T-helper 2 cell treated with Interferon-gamma antibody and Interleukin-4, amounts not matched to agents 100 ng/mL and 5 ng/mL, for 36 hours (primary cell): ENCODE measurements around the gene ADM2. TPM values are rescaled to one million over a fixed set of nuclear protein-coding genes. Genes with fewer than 3 reads are reported as not detected.

Experiments
- intact Hi-C: fragments of 100-400 bp; cut with micrococcal nuclease; formaldehyde crosslinking; loops from one replicate; pipeline ENCODE4 v1.15.1; 2023
- total RNA-seq: library from RNA; stranded (reverse); gene quantifications from 2 replicates; pipeline ENCODE4 v1.2.3, GENCODE V29; 2022

The ADM2 gene
- total RNA-seq, 1 donor from 2014 or later: 2.5 TPM

DNA sequence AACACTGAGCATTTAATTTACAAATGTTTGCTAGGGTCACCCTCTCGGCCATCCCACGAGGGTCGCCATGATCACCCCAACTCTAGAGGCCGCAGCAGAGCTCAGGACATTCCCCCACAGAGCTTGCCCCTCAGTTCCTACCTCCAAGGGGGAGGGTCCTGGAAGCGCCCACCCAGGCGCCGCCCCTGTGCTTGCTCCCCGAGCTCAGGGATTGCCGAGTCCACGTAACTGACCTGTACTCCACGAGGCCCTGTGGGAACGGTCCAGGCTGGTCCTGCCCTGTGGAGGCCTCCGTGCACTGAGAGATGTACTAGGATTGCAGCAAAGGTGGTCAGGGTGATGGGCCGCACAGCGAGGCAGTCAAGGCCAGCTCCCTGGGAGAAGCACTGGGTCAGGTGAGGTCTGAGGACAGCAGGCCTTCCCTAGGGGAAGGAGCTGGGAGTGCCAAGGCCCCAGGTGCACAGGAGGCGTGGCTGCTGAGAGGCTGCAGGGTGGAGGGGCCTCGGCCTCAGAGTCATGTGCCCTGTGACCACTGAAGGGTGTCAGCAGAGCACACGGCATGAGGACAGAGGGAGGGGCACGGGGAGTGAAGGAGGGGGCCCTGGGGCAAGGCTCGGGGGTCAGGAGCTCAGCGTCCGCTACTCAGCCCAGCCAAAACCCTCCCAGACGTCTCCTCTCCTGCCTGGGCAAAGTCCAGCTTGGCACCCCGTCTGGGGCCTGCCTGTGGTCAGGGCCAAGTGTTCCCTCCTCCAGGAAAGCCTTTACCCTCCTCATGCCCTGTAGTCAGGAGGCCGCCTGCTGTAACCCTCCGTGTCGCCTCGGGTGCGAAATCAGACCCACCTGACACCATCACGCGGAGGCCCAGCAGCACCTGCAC, 2.9 kb downstream of the ADM2 start:
- intact Hi-C loops: no loop called here

DNA sequence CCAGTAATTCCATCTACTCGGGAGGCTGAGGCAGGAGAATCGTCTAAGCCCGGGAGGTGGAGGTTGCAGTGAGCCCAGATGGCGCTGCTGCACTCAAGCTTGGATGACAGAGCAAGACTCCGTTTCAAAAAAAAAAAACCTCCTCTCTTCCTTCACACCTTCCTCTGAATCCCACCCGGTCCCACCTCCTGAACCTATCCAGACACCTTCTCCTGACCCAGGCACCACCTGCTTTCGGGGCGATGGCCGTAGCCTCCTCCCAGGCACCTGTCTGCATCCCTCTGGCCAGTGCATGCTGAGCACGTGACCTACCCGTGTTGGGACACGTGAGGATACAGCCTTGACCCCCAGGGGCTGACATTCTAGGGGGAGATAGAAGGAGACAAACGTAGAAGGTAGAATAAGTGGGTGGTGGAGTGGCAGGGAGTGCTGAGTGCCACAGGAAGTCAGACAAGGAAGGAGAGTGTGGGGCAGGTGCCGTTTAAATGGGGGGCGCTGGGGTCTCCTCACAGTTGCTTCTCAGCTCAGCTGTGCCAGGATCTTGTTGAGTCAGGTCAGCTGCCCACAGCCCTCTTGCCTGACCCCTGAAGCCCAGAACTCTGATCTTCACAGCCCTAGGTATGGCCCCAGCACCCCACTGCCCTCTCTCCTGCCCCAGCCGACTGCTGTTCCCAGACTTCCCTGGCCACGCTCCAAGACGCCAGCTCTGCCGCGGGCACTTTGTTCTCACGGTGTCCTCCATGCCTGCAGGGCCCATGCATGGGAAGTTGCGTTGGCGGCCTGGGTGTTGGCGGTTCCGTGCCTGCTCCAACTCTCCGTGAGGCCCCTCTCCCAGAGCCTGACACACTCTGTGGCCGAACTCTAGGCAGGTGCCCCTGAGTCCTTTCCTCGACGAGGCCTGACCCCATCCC, 4.1 kb downstream of the ADM2 start:
- intact Hi-C loops: no loop called here

DNA sequence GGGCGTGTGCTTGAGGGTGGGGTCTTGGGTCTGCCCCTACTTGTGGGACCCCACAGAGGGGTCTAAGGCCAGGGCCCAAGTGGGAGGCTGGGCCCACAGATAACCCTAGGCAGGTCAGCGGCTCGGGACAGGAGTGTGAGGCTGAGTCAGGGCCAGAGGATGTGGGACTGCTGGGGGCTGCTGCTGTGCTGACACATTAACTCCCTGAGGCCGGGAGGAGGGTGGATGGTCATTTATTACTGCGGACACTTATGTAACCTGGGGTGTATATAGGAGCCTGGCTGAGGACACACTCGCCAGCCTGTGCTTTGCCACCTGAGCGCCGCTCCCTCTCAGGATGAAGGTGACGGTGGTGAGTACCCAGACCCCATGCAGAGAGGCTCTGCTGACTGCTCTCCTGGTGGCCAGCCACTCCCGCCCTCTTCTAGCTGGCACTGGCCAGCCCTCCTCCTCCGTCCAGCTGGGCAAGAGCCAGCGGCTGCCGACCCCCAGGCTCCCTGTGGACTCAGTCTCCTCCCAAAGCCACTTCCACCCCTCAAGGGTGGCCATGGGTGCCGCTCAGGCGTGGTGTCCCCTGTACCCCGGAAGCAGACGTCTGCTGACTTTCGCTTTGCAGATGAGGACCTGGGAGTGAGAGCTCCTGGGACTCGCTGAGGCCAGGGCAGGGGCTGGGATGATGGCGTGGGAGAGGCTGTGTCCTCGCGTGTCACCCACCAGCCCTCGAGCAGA, 5.4 kb downstream of the ADM2 start, which contains the start of gene MIOX:
Gene MIOX, plus strand, starts transcription at position 299 of the 729 bp plus-strand sequence. Its CDS starts 39 bp downstream, at position 338.
- intact Hi-C loops: no loop called here

DNA sequence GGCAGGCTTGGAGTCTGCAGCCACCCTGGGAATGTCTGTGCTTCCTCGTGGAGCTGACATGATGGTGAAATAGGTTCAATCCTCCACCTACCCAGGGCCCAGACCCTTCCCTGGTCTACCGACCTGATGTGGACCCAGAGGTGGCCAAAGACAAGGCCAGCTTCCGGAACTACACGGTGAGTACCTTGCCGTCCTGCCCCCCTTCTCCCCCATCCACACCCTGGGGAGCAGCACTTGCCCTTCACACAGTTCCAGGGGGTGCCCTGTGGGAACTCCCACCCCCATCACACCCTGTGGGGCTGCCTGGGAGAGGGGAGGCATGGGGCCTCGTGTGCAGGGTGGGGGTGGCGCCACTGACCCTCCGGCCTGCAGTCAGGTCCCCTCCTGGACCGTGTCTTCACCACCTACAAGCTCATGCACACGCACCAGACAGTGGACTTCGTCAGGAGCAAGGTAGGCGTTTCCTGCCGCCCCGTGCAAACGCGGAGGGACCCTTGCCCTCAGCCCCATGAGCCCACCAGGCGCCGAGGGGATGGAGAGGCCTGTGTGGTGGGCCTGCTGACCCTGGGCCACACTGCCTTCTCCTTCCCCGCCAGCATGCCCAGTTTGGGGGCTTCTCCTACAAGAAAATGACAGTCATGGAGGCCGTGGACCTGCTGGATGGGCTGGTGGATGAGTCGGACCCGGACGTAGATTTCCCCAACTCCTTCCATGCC, 6.1 kb downstream of the ADM2 start:
- intact Hi-C loops: no loop called here

DNA sequence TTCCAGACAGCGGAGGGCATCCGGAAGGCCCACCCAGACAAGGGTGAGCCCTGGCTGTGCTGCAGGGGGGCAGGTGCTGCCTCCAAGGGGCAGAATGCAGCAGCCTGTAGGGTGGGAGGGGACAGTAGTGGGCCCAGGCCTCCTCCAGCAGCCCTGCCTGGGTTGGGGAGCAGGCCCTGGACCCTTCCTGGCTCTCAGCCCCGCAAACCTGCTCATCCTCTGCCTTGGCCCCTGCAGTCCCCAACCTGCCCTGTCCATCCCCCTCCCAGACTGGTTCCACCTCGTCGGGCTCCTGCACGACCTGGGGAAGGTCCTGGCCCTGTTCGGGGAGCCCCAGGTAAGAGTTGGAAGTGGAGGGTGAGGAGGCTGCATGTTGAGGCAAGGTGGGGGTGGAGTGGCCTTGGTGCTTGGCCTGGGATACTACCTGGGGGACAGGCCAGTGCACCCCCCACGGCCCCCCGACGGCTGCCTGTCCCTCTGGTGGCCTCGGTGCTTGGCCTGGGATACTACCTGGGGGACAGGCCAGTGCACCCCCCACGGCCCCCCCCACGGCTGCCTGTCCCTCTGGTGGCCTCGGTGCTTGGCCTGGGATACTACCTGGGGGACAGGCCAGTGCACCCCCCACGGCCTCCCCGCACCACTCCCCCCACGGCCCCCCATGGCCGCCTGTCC, 6.8 kb downstream of the ADM2 start:
- intact Hi-C loops: no loop called here

DNA sequence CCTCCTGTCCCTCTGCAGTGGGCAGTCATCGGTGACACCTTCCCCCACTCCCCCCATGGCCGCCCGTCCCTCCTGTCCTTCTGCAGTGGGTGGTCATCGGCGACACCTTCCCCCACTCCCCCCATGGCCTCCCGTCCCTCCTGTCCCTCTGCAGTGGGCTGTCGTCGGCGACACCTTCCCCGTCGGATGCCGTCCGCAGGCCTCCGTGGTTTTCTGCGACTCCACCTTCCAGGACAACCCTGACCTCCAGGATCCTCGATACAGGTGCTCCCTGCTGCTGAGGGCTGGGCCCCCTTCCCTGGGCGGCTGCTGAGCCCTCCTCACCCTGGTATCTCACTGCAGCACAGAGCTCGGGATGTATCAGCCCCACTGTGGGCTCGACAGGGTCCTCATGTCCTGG, 7.5 kb downstream of the ADM2 start:
- intact Hi-C loops: no loop called here

DNA sequence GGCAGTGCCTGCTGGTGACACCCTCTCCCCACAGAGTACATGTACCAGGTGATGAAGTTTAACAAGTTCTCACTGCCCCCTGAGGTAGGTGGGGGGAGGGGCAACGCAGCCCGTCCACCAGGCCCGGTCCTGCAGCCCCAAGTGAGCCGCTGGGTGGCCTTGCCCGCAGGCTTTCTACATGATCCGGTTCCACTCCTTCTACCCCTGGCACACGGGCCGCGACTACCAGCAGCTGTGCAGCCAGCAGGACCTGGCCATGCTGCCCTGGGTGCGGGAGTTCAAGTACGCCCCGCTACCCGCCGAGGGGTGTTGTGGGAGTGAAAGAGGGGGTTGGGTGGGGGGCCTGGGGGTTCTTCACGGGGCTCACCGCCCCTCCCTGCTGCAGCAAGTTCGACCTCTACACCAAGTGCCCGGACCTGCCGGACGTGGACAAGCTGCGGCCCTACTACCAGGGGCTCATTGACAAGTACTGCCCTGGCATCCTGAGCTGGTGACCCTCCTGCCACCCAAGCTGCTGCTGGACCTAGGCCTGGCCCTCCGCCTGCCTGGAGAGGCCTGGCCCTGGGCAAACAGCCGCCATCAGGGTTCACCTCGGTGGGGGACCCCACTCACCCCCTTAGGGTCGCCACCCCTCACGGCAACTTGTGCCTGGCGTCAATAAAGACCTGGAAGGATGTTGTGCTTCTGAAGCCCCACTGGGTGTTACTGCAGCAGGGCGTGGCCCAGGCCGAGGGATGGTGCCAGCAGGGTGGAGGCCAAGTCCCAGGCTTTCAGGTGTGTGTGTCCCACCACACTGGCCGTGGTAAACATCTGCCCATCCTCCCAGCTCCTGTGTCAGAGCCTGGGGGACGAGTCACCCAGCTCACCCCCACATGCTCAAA, 8.3 kb downstream of the ADM2 start:
- intact Hi-C loops: no loop called here

DNA sequence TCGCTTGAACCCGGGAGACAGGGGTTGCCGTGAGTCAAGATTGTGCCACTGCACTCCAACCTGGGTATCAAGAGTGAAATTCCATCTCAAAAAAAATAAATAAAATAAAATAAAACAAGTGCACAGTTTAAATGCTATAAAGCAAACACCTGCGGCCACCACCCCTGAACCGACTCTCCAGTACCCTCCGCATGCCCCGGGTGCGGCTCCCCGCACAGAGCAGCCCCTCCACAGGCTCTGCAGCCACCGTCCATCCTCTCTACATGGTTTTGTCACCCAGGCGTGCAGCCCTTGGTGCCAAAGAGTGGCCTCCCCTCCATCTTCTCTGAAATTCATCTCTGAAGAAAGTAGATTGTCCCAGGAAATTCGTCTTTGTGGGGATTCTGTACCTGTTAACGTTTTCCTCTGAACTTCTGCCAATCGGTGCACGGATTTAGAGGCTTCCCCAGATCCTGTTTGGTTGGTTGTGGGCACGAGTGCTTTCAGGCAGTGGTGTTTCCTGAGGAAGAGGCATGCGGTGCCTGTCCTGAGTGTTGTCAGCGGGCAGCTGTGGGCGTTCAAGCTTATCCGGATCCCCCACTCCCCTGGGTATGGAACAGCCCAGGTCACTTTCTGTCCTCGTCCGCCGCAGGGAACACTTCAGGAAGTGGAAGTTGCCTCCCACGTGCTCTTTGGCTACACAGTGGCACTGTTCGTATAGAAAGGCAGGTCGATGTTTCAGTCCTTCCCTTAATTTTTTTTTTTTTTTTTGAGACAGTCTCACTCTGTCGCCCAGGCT, 9.4 kb downstream of the ADM2 start:
- intact Hi-C loops: no loop called here

DNA sequence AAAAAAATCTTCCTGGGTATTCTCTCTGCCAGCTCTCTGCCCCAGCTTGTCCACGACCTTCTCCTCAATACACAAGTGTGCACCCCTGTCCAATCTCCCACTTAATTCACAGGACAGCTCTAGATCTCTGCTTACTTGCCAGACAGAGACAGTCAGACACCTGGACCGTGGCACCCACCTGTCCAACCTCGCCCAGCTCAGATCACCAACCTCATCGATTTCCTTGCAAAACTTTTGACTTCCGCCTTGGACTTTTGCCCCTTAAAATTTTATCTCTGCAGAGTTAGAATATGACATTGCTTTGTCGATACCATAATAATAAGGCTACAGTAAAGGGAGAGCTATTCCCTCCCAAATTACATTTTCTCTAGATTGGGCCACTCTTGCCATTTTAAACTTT, 15.8 kb downstream of the ADM2 start:
- intact Hi-C loops: no loop called here

DNA sequence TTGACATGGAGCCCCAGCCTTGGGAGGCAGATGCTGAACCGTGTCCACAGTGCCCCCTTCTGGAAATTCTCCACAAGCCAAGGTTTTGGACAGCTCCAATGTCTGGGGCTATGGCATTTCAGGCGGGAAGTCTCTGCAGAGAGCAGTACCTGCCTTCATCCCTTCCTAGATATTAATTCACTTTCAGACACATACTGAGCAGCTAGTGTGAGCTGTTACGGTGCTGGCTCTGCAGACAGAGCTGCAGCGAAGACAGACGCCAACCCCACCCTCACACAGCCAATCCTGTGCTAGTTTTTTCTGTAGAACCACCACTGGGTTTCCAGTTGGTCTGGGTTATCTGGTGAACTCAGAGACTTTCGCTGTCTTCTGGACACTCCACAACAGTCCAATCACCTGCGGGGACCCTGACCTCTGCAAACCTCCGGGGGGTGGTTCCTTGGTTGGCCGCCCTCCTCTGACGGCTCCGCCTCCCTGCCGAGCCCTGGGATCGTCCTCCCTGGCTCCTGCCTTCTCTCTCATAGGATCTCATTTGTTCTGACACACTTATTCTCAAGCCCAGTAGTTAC, 17.1 kb downstream of the ADM2 start:
- intact Hi-C loops: loop anchor here (1.0 kb wide), 1 partner anchor 257 kb away; no protein-coding TSS in a partner anchor

DNA sequence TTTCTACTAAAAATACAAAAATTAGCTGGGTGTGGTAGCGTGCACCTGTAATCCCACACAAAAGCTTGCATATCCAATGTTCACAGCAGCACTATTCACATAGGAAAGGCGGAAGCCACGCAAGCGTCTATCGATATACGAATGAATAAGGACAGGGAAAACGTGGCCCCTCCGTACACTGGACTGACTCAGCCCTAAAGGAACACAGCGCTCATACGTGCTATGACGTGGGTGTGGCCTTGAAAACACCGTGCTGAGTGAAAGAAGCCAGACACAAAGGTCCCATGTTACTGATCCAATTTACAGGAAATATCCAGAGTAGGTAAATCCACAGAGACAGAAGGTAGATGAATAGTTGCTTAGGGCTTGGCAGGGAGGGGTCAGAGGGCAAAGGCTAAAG, 19.1 kb downstream of the ADM2 start:
- intact Hi-C loops: no loop called here

DNA sequence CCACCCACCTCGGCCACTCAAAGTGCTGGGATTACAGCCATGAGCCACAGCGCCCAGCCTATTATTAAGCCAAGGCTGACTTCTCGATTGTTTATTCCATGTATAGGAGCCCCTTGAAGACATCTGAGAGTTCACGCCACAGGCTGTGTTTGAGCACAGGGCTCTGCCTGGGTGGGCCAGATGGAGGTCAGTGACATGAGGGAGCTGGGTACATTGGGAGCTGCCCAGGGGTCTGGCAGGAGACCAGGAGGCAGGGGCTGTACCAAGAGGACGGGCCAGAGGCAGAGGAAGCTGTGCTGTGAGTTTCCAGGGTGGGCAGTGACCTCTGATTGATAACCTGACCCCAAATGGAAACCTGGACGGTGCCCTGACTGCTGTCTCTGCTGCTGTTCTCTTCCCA, 20.8 kb downstream of the ADM2 start:
- intact Hi-C loops: no loop called here

DNA sequence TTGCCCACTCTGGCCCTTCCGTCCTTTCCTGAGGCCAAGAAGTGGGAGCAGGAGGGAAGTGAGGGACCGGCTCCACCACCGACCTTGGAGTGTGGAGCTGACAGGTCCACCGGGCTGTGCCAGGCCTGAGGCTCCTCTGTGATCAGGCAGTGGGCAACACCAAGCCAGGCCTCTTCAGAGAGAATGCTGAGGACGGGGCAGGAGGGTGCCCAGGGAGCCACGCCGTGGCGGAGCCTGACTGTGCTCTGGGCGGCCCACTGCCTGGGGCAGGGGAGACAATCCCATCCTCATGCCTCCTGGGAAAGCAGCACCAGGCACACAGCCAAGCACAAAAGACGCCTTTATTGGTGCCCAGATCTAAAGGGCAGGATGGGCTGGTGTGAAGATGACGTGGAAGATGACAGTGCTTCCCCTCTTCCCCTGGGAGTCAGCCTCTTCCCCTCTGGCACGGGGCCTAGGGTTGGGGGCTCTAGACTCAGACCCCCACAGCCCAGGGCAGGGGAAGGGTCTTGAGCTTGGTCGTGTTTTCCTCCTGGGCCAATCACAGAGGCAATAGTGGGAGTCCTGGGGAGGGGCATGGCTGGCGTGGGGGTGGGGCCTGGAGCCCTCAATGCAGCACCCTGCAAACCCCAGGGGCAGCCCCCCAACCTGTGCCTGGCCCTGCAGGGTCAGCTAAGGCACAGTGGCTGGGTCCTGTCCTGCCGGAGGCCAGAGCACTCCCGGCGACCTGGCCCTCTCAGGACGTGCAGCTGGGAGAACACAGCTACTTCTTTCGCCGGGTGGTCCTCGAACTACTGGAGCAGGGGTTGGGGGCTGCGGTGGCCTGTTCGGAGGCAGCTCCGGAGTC, 21.5 kb downstream of the ADM2 start:
- intact Hi-C loops: no loop called here

DNA sequence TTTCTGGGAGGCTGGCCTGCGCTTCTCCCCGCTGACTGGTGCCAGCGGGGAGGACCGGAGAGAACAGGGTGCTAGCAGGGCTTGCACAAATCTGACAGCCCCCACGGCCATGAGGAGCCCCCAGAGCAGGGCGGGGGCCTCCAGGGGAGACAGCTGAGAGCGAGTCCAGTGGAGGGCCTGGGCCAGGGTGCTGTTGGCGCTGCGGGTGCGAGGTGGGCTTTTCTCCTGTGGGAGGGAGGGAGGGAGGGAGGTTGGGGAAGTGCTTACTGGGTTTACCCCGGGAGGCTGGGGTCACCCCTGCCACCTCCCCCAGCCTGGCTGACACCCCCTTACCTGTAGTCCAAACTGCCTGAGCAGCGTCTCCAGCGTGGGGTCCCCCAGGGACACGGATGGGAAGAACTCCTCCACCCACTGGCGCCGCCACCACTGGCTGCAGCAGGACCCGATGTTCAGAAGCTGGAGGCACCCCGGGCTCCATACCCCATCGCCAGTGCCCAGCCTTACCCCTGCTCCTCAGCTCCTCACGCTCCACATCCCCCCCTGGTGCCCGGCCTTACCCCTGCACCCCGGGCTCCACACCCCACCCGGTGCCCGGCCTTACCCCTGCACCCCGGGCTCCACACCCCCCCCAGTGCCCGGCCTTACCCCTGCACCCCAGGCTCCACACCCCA, 22.3 kb downstream of the ADM2 start:
- intact Hi-C loops: no loop called here

DNA sequence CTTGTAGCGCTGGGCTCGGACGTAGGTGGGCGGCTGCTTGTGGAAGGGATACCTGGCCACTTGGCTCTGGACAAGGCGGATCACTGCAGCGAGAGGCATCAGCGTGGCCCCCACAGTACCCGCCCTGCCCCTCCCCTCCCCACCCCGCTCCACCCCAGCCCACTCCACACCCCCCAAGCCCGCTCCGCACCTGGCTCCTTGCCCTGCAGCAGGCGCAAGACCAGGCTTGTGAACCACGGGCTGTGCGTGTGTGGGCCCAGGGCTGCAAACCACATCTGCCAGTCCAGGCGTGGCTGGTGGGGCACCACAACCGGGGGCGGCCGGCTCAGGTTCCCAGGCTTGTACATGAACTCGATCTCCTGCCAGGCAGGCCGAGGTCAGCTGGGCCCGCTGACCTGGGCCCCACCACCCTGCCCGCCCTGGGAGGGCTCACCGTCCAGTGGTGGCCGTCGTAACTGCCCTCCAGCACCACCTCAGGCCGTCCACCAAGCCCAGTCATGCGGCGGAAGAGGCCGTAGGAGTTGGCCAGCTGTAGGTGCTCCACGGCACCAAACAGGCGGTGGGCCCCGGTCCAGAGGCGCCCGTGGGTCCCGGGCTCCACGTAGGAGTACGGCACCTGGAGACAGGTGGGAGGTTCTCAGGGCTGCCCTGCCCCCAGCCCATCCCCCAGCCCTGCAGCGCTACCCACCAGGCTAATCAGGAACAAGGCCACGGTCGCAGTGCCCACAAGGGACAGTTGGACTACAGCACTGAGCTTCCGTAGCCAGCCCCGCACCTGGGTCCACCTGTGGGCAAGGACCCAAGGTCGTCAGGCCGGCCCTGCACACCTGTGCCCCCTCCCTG, 23.2 kb downstream of the ADM2 start:
- intact Hi-C loops: no loop called here

DNA sequence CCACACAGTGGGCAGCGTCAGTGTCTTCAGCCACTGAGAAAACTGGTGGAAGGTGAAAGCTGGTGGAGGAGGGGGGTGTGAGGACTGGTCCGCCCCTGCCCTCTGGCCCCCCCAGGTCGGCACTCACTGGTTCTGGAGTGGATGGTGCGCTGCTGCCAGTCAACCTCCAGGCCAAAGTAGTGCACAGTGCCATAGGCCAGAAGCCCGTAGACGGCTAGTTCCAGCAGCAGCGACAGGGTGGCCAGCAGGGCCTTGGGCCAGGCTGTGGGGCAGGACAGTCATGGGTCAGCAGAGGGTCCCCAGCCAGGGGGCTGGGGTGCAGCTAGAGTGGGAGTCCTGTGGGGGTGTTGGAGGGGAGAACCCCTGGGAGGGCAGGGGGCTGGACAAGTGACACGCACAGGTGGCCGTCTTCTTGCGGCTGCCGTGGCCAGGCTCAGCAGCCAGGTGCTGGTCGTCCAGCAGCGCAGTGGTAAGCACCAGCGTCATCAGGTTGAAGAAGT, 24.0 kb downstream of the ADM2 start:
- intact Hi-C loops: no loop called here
